Gastroesophageal sphincter (tissue), 4 donors: Measurements from ENCODE around the gene BCL6. TPM values are rescaled to one million over a fixed set of nuclear protein-coding genes. Genes with fewer than 3 reads are reported as not detected.

ENCODE experiments used
- ATAC-seq: fragments of 150-250 bp; one replicate; pipeline ENCODE4 v1.9.1; 2016; ENCODE audit warnings: mild to moderate bottlenecking, moderate library complexity
- H3K27ac ChIP-seq, 4 donors: fragments of 200-600 bp; sonication (generic) in 3 of 4; 1 replicate in 3 of 4; 2 replicates in 1 of 4; pipeline ENCODE4 v1.5.1; 2016 to 2019
- H3K27me3 ChIP-seq: fragments of 200-600 bp; sonication (generic); one replicate; pipeline ENCODE4 v1.5.1; 2019
- H3K36me3 ChIP-seq, 2 donors: fragments of 200-600 bp; sonication (generic); one replicate each; pipeline ENCODE4 v1.5.1; 2019; ENCODE audit warnings: control low read depth in 1 of 2
- H3K4me1 ChIP-seq, 3 donors: fragments of 200-600 bp; sonication (generic); 1 replicate in 2 of 3; 2 replicates in 1 of 3; pipeline ENCODE4 v1.5.1; 2016 to 2019; ENCODE audit warnings: control low read depth in 2 of 3
- H3K4me3 ChIP-seq, 2 donors: fragments of 200-600 bp; sonication (generic); one replicate each; pipeline ENCODE4 v1.5.1; 2019; ENCODE audit warnings: mild to moderate bottlenecking in 1 of 2, moderate library complexity in 1 of 2
- H3K9me3 ChIP-seq, 3 donors: fragments of 200-600 bp; sonication (generic); one replicate each; pipeline ENCODE4 v1.5.1; 2017 to 2019; ENCODE audit warnings: control low read depth in 2 of 3
- CTCF ChIP-seq, 4 experiments: fragments of 200-600 bp in 2 of 4; fragments of 450-650 bp in 2 of 4; sonication (generic) in 1 of 4; IDR thresholded peaks; one replicate each; pipeline ENCODE4 v1.5.1; 2017 to 2019; ENCODE audit warnings: antibody characterized with exemption in 4 of 4, mild to moderate bottlenecking in 2 of 4, moderate library complexity in 2 of 4
- EP300 ChIP-seq: sonication (generic); formaldehyde crosslinking; IDR thresholded peaks from one replicate; pipeline ENCODE4 v1.6.1; 2017; ENCODE audit warnings: antibody characterized with exemption, mild to moderate bottlenecking
- POLR2A ChIP-seq, 2 donors: fragments of 450-650 bp; IDR thresholded peaks; one replicate each; pipeline ENCODE4 v1.6.1; 2017; ENCODE audit warnings: antibody characterized with exemption in 2 of 2, mild to moderate bottlenecking in 2 of 2, moderate library complexity in 1 of 2
- POLR2AphosphoS5 ChIP-seq: sonication (generic); formaldehyde crosslinking; IDR thresholded peaks from one replicate; pipeline ENCODE4 v1.6.1; 2017; ENCODE audit warnings: antibody characterized with exemption
- WGBS, 2 donors: methylation state at CpG; one replicate each; pipeline ENCODE4 v1.1.5; 2018; ENCODE audit warnings: low coverage in 1 of 2; 5-methylcytosine and 5-hydroxymethylcytosine counted together
- total RNA-seq, 4 donors: library from RNA; depleted of rRNA; stranded (reverse); fragments of >200 nt; gene quantifications; one replicate each; pipeline ENCODE4 v1.1.0, GENCODE V29; 2016

The BCL6 gene
- total RNA-seq, 4 donors from 2014 or later = 60.0 to 146 (median 115) TPM

DNA sequence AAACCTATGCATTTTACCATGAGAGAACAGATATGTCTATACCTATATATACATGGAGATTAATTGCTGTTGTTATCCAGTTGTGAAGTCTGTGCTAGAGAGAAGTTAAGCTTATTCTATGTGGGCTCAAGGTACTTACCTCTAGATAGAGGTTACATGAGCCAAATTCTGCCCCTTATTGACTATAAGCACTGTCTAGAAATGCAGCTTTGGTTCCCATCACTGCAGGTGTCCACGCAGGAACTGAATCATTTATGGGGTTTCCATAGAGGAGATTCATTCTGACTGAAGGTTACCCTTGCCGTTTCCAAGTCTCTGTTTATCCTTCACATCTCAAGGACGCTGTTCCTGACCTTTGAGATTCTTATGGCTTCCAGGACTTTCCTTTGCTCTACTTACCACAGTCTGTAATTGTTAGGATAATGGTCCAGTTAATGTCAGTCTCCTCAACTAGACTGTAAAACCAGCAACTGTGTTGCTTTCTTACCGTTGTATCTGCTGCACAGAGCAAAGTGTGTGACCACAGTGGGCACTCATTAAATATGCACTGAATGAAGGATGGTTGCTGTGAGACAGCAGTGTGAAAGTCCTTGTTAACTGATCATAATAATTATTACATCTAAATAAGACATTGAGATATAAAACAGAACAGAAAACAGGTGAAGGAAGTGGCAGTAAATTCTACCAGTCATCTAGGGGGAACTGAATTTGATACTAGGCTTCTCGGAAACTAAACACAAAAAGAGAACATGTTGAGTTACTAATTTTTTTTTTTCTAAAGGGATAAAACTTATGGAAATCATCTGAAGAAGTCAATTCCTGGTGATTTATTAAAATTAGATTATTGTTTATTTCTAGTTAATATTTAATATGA, 44.0 kb upstream of the BCL6 start:
- TF ChIP-seq CTCF (IDR thresholded peaks at IDR 0.05) (no peak), POLR2AphosphoS5 (no peak), EP300 (no peak), POLR2A (IDR thresholded peaks at IDR 0.05) (no peak)
- H3K4me3 ChIP-seq = no peak overlapping the region
- H3K36me3 ChIP-seq = no peaks in the 10 kb centered on the region
- no peak for ATAC-seq
- H3K27me3 ChIP-seq = no peaks in the 10 kb centered on the region
- H3K4me1 ChIP-seq = no peaks in the 10 kb centered on the region
- H3K9me3 ChIP-seq = no peaks in the 10 kb centered on the region
- WGBS, 2 donors = 76 to 86% methylated on average over 4 to 5 of the region's 5 CpGs
- no peak overlapping the region for H3K27ac ChIP-seq

GRCh38 chr3:187783098-187783497, 37.8 kb upstream of the BCL6 start:
- Histone ChIP-seq H3K27ac (peak overlapping the region in 2 of 4 donors; percentile 17 to 25), H3K4me1 (peaks cover 0 to 16% (median 0%) of the 10 kb centered on the region in 3 donors), H3K36me3 (no peaks in the 10 kb centered on the region), H3K4me3 (no peak overlapping the region), H3K9me3 (no peaks in the 10 kb centered on the region), H3K27me3 (no peaks in the 10 kb centered on the region)
- WGBS, 2 donors = 13 to 20% methylated on average over 1 to 2 of the region's 2 CpGs
- TF ChIP-seq POLR2A (IDR thresholded peaks at IDR 0.05) (no peak), POLR2AphosphoS5 (no peak), CTCF (IDR thresholded peaks at IDR 0.05) (no peak), EP300 (no peak)
- peak; percentile 51 for ATAC-seq

GRCh38 chr3:187782006-187782405, 36.7 kb upstream of the BCL6 start:
- Histone ChIP-seq H3K27ac (no peak overlapping the region), H3K9me3 (no peaks in the 10 kb centered on the region), H3K27me3 (no peaks in the 10 kb centered on the region), H3K4me1 (peaks cover 0 to 16% (median 0%) of the 10 kb centered on the region in 3 donors), H3K36me3 (no peaks in the 10 kb centered on the region), H3K4me3 (no peak overlapping the region)
- TF ChIP-seq POLR2A (IDR thresholded peaks at IDR 0.05) (no peak), POLR2AphosphoS5 (no peak), CTCF (IDR thresholded peaks at IDR 0.05) (no peak), EP300 (no peak)
- ATAC-seq = no peak
- 70 to 93% methylated on average over 3 of the region's 3 CpGs for WGBS, 2 donors

GRCh38 chr3:187781001-187781400, 35.7 kb upstream of the BCL6 start:
- H3K27me3 ChIP-seq = no peaks in the 10 kb centered on the region
- no peak overlapping the region for H3K27ac ChIP-seq
- no peak overlapping the region for H3K4me3 ChIP-seq
- no peak for ATAC-seq
- TF ChIP-seq POLR2AphosphoS5 = no peak
- TF ChIP-seq CTCF (IDR thresholded peaks at IDR 0.05) = no peak
- TF ChIP-seq EP300 = no peak
- no peak for TF ChIP-seq POLR2A (IDR thresholded peaks at IDR 0.05)
- no peaks in the 10 kb centered on the region for H3K9me3 ChIP-seq
- 46 to 66% methylated on average over 2 of the region's 2 CpGs for WGBS, 2 donors
- H3K4me1 ChIP-seq = peaks cover 0 to 16% (median 0%) of the 10 kb centered on the region in 3 donors
- no peaks in the 10 kb centered on the region for H3K36me3 ChIP-seq

- 100% methylated on average over 1 to 2 of the region's 2 CpGs for WGBS, 2 donors
- Histone ChIP-seq H3K27ac (no peak overlapping the region), H3K9me3 (no peaks in the 10 kb centered on the region), H3K27me3 (no peaks in the 10 kb centered on the region), H3K4me1 (peaks cover 0 to 16% (median 0%) of the 10 kb centered on the region in 3 donors), H3K36me3 (no peaks in the 10 kb centered on the region), H3K4me3 (no peak overlapping the region)
- no peak for ATAC-seq
- TF ChIP-seq EP300 = no peak
- TF ChIP-seq POLR2AphosphoS5 = no peak
- no peak for TF ChIP-seq POLR2A (IDR thresholded peaks at IDR 0.05)
- TF ChIP-seq CTCF (IDR thresholded peaks at IDR 0.05) = no peak
These were observed 33.5 kb upstream of the BCL6 start for GRCh38 chr3:187778726-187779125.
